ENCODE results near the gene PDE10A. TPM values are rescaled to one million over a fixed set of nuclear protein-coding genes. Genes with fewer than 3 reads are reported as not detected.

Gene PDE10A
- total RNA-seq, 1 experiment from 2014 or later: not detected

- Histone ChIP-seq H3K36me3 (ENCODE audit: insufficient read depth, low read length) (no peaks in the 10 kb centered on the region), H3K9ac (ENCODE audit: low read length) (no peak overlapping the region), H3K4me2 (ENCODE audit: low read depth, low read length, poor library complexity, severe bottlenecking) (no peak overlapping the region), H3K79me2 (ENCODE audit: low read length) (no peaks in the 10 kb centered on the region), H3K9me2 (replicated peaks; ENCODE audit: insufficient read depth, low read length) (no peaks in the 10 kb centered on the region), H3K4me3 (ENCODE audit: low read length) (no peak overlapping the region), H2AFZ (ENCODE audit: low read length) (no peak overlapping the region), H3K4me1 (ENCODE audit: low read length) (no peaks in the 10 kb centered on the region), H3K9me3 (ENCODE audit: low read length) (no peaks in the 10 kb centered on the region), H3K27ac (ENCODE audit: low read length) (no peak overlapping the region), H4K20me1 (ENCODE audit: insufficient read depth, low read depth, low read length) (no peaks in the 10 kb centered on the region), H3K27me3 (ENCODE audit: low read length) (no peaks in the 10 kb centered on the region)
- DNase-seq: no peak
These were observed 38.0 kb upstream of the PDE10A start for GRCh38 chr6:165701005-165701404.

GRCh38 chr6:165698868-165699267, 35.8 kb upstream of the PDE10A start:
- Histone ChIP-seq H3K9me2 (replicated peaks; ENCODE audit: insufficient read depth, low read length) (no peaks in the 10 kb centered on the region), H3K9me3 (ENCODE audit: low read length) (no peaks in the 10 kb centered on the region), H3K27ac (ENCODE audit: low read length) (no peak overlapping the region), H2AFZ (ENCODE audit: low read length) (no peak overlapping the region), H4K20me1 (ENCODE audit: insufficient read depth, low read depth, low read length) (no peaks in the 10 kb centered on the region), H3K4me3 (ENCODE audit: low read length) (no peak overlapping the region), H3K4me1 (ENCODE audit: low read length) (no peaks in the 10 kb centered on the region), H3K9ac (ENCODE audit: low read length) (no peak overlapping the region), H3K36me3 (ENCODE audit: insufficient read depth, low read length) (no peaks in the 10 kb centered on the region), H3K27me3 (ENCODE audit: low read length) (no peaks in the 10 kb centered on the region), H3K4me2 (ENCODE audit: low read depth, low read length, poor library complexity, severe bottlenecking) (no peak overlapping the region), H3K79me2 (ENCODE audit: low read length) (no peaks in the 10 kb centered on the region)
- no peak for DNase-seq

DNA sequence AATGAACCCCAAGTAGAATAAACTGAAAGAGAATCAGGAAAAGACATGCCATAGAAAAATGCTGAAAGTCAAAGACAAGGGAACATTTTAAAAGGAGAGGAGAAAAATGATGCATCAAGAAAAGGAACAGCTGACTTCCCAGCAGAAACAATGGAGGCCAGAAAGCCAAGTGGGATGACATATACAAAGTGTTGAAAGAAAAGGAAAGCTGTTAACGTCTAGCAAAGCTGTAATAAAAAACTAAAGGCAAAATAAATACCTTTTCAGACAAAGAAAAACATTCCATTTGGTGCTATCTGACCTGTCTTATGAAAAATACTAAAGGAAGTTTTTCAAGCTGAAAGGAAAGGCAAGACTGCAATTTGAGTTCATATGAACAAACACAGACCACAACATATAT, 34.1 kb upstream of the PDE10A start:
- Histone ChIP-seq H4K20me1 (ENCODE audit: insufficient read depth, low read depth, low read length) (no peaks in the 10 kb centered on the region), H3K9me2 (replicated peaks; ENCODE audit: insufficient read depth, low read length) (no peaks in the 10 kb centered on the region), H3K9ac (ENCODE audit: low read length) (no peak overlapping the region), H2AFZ (ENCODE audit: low read length) (no peak overlapping the region), H3K36me3 (ENCODE audit: insufficient read depth, low read length) (no peaks in the 10 kb centered on the region), H3K4me2 (ENCODE audit: low read depth, low read length, poor library complexity, severe bottlenecking) (no peak overlapping the region), H3K4me3 (ENCODE audit: low read length) (no peak overlapping the region), H3K9me3 (ENCODE audit: low read length) (no peaks in the 10 kb centered on the region), H3K79me2 (ENCODE audit: low read length) (no peaks in the 10 kb centered on the region), H3K27ac (ENCODE audit: low read length) (no peak overlapping the region), H3K27me3 (ENCODE audit: low read length) (no peaks in the 10 kb centered on the region), H3K4me1 (ENCODE audit: low read length) (no peaks in the 10 kb centered on the region)
- DNase-seq: no peak

GRCh38 chr6:165695722-165696515, 32.9 kb upstream of the PDE10A start:
- H3K9me2 ChIP-seq (replicated peaks; ENCODE audit: insufficient read depth, low read length): no peaks in the 10 kb centered on the region
- no peaks in the 10 kb centered on the region for H3K9me3 ChIP-seq (ENCODE audit: low read length)
- no peak for DNase-seq
- no peak overlapping the region for H3K4me3 ChIP-seq (ENCODE audit: low read length)
- H3K27ac ChIP-seq (ENCODE audit: low read length): no peak overlapping the region
- no peaks in the 10 kb centered on the region for H3K36me3 ChIP-seq (ENCODE audit: insufficient read depth, low read length)
- H3K9ac ChIP-seq (ENCODE audit: low read length): no peak overlapping the region
- H3K4me1 ChIP-seq (ENCODE audit: low read length): no peaks in the 10 kb centered on the region
- H3K27me3 ChIP-seq (ENCODE audit: low read length): no peaks in the 10 kb centered on the region
- H3K4me2 ChIP-seq (ENCODE audit: low read depth, low read length, poor library complexity, severe bottlenecking): no peak overlapping the region
- no peaks in the 10 kb centered on the region for H4K20me1 ChIP-seq (ENCODE audit: insufficient read depth, low read depth, low read length)
- no peak overlapping the region for H2AFZ ChIP-seq (ENCODE audit: low read length)
- H3K79me2 ChIP-seq (ENCODE audit: low read length): no peaks in the 10 kb centered on the region

DNA sequence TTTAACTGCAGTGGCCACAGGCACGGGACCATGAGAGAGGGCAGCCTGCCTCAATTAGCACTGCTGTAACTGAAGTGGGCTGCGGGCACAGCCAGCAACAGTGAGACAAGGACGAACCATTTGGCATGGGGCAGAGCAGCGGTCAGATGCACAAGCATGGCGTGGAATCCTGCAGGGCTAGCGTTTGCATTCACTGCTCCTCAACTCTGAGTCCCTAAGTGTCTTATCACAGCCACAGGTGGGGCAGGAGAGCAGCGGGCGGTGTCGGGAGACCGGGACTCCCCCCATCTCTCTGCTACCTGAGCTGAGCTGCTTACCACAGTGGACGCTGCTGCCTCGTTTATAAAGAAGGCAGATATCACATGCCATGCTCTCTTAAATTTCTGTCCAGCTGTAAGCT, 31.3 kb upstream of the PDE10A start:
- Histone ChIP-seq H3K36me3 (ENCODE audit: insufficient read depth, low read length) (no peaks in the 10 kb centered on the region), H3K4me3 (ENCODE audit: low read length) (no peak overlapping the region), H3K9me2 (replicated peaks; ENCODE audit: insufficient read depth, low read length) (no peaks in the 10 kb centered on the region), H3K79me2 (ENCODE audit: low read length) (no peaks in the 10 kb centered on the region), H3K27me3 (ENCODE audit: low read length) (no peaks in the 10 kb centered on the region), H2AFZ (ENCODE audit: low read length) (no peak overlapping the region), H3K27ac (ENCODE audit: low read length) (no peak overlapping the region), H3K4me2 (ENCODE audit: low read depth, low read length, poor library complexity, severe bottlenecking) (no peak overlapping the region), H4K20me1 (ENCODE audit: insufficient read depth, low read depth, low read length) (no peaks in the 10 kb centered on the region), H3K4me1 (ENCODE audit: low read length) (no peaks in the 10 kb centered on the region), H3K9ac (ENCODE audit: low read length) (no peak overlapping the region), H3K9me3 (ENCODE audit: low read length) (no peaks in the 10 kb centered on the region)
- DNase-seq: no peak

- Histone ChIP-seq H3K9ac (ENCODE audit: low read length) (no peak overlapping the region), H2AFZ (ENCODE audit: low read length) (no peak overlapping the region), H3K4me2 (ENCODE audit: low read depth, low read length, poor library complexity, severe bottlenecking) (no peak overlapping the region), H4K20me1 (ENCODE audit: insufficient read depth, low read depth, low read length) (no peaks in the 10 kb centered on the region), H3K36me3 (ENCODE audit: insufficient read depth, low read length) (no peaks in the 10 kb centered on the region), H3K27ac (ENCODE audit: low read length) (no peak overlapping the region), H3K9me3 (ENCODE audit: low read length) (no peaks in the 10 kb centered on the region), H3K4me3 (ENCODE audit: low read length) (no peak overlapping the region), H3K9me2 (replicated peaks; ENCODE audit: insufficient read depth, low read length) (no peaks in the 10 kb centered on the region), H3K27me3 (ENCODE audit: low read length) (no peaks in the 10 kb centered on the region), H3K79me2 (ENCODE audit: low read length) (no peaks in the 10 kb centered on the region), H3K4me1 (ENCODE audit: low read length) (no peaks in the 10 kb centered on the region)
- no peak for DNase-seq
These were observed 29.1 kb upstream of the PDE10A start for GRCh38 chr6:165692106-165692653.

- H2AFZ ChIP-seq (ENCODE audit: low read length): no peak overlapping the region
- H3K9me2 ChIP-seq (replicated peaks; ENCODE audit: insufficient read depth, low read length): no peaks in the 10 kb centered on the region
- H3K9ac ChIP-seq (ENCODE audit: low read length): no peak overlapping the region
- no peak for DNase-seq
- H3K4me2 ChIP-seq (ENCODE audit: low read depth, low read length, poor library complexity, severe bottlenecking): no peak overlapping the region
- no peak overlapping the region for H3K4me3 ChIP-seq (ENCODE audit: low read length)
- H3K27ac ChIP-seq (ENCODE audit: low read length): no peak overlapping the region
- no peaks in the 10 kb centered on the region for H3K79me2 ChIP-seq (ENCODE audit: low read length)
- no peaks in the 10 kb centered on the region for H3K27me3 ChIP-seq (ENCODE audit: low read length)
- H3K36me3 ChIP-seq (ENCODE audit: insufficient read depth, low read length): no peaks in the 10 kb centered on the region
- H3K9me3 ChIP-seq (ENCODE audit: low read length): no peaks in the 10 kb centered on the region
- no peaks in the 10 kb centered on the region for H4K20me1 ChIP-seq (ENCODE audit: insufficient read depth, low read depth, low read length)
- no peaks in the 10 kb centered on the region for H3K4me1 ChIP-seq (ENCODE audit: low read length)
These were observed 26.7 kb upstream of the PDE10A start for GRCh38 chr6:165689699-165690098.

GRCh38 chr6:165686596-165687365, 23.7 kb upstream of the PDE10A start:
- H3K4me2 ChIP-seq (ENCODE audit: low read depth, low read length, poor library complexity, severe bottlenecking): no peak overlapping the region
- no peaks in the 10 kb centered on the region for H3K36me3 ChIP-seq (ENCODE audit: insufficient read depth, low read length)
- H3K4me3 ChIP-seq (ENCODE audit: low read length): no peak overlapping the region
- H3K9me2 ChIP-seq (replicated peaks; ENCODE audit: insufficient read depth, low read length): no peaks in the 10 kb centered on the region
- no peak for DNase-seq
- no peak overlapping the region for H3K9ac ChIP-seq (ENCODE audit: low read length)
- no peaks in the 10 kb centered on the region for H3K27me3 ChIP-seq (ENCODE audit: low read length)
- no peaks in the 10 kb centered on the region for H3K79me2 ChIP-seq (ENCODE audit: low read length)
- no peaks in the 10 kb centered on the region for H3K4me1 ChIP-seq (ENCODE audit: low read length)
- H4K20me1 ChIP-seq (ENCODE audit: insufficient read depth, low read depth, low read length): no peaks in the 10 kb centered on the region
- H3K9me3 ChIP-seq (ENCODE audit: low read length): no peaks in the 10 kb centered on the region
- no peak overlapping the region for H3K27ac ChIP-seq (ENCODE audit: low read length)
- no peak overlapping the region for H2AFZ ChIP-seq (ENCODE audit: low read length)
